OCI-M2 (cell line): Measurements from ENCODE around the gene EGFR.
"Not testable (repeated sequence)": the region's sequence is repeated elsewhere in the genome, so short reads cannot be mapped to it uniquely, and the experiment has no call there.

ENCODE experiments used
- DNase-seq: peaks from one replicate; lab custom pipeline; 2025; ENCODE audit not compliant: unreplicated experiment; lab: John Stamatoyannopoulos, UW

EGFR gene

GRCh38 chr7:55034776-55035175 lies 16.0 kb downstream of the EGFR start:
- no peak for DNase-seq

GRCh38 chr7:55035410-55035809 lies 16.6 kb downstream of the EGFR start:
- DNase-seq: not testable (repeated sequence)

GRCh38 chr7:55036950-55037736 lies 18.3 kb downstream of the EGFR start:
- no peak for DNase-seq

GRCh38 chr7:55043691-55044370 lies 25.0 kb downstream of the EGFR start:
- DNase-seq: no peak

- DNase-seq: no peak
These were observed 25.5 kb downstream of the EGFR start for GRCh38 chr7:55044371-55044717.

GRCh38 chr7:55044791-55045190 lies 26.0 kb downstream of the EGFR start:
- DNase-seq: no peak

- DNase-seq: no peak
These were observed 27.9 kb downstream of the EGFR start for GRCh38 chr7:55046582-55047342.

- DNase-seq: no peak
These were observed 29.5 kb downstream of the EGFR start for GRCh38 chr7:55048221-55048859.

GRCh38 chr7:55050281-55050680 lies 31.5 kb downstream of the EGFR start:
- no peak for DNase-seq

- DNase-seq: no peak
These were observed 33.3 kb downstream of the EGFR start for GRCh38 chr7:55052081-55052480.

GRCh38 chr7:55052741-55053427 lies 34.1 kb downstream of the EGFR start:
- no peak for DNase-seq

GRCh38 chr7:55053651-55054571 lies 35.1 kb downstream of the EGFR start:
- DNase-seq: no peak

- DNase-seq: no peak
These were observed 35.9 kb downstream of the EGFR start for GRCh38 chr7:55054758-55055157.

- no peak for DNase-seq
These were observed 36.7 kb downstream of the EGFR start for GRCh38 chr7:55055479-55055878.

- no peak for DNase-seq
These were observed 37.3 kb downstream of the EGFR start for GRCh38 chr7:55056068-55056467.

- no peak for DNase-seq
These were observed 38.0 kb downstream of the EGFR start for GRCh38 chr7:55056577-55057480.

- no peak for DNase-seq
These were observed 39.5 kb downstream of the EGFR start for GRCh38 chr7:55058314-55058713.

- no peak for DNase-seq
These were observed 40.2 kb downstream of the EGFR start for GRCh38 chr7:55059021-55059420.

GRCh38 chr7:55060085-55060484 lies 41.3 kb downstream of the EGFR start:
- DNase-seq: no peak
